ENCODE data around the gene HHIPL1. TPM values are rescaled to one million over a fixed set of nuclear protein-coding genes. Genes with fewer than 3 reads are reported as not detected.

The HHIPL1 gene
- total RNA-seq, 1 experiment from 2014 or later = 0.06 TPM

DNA sequence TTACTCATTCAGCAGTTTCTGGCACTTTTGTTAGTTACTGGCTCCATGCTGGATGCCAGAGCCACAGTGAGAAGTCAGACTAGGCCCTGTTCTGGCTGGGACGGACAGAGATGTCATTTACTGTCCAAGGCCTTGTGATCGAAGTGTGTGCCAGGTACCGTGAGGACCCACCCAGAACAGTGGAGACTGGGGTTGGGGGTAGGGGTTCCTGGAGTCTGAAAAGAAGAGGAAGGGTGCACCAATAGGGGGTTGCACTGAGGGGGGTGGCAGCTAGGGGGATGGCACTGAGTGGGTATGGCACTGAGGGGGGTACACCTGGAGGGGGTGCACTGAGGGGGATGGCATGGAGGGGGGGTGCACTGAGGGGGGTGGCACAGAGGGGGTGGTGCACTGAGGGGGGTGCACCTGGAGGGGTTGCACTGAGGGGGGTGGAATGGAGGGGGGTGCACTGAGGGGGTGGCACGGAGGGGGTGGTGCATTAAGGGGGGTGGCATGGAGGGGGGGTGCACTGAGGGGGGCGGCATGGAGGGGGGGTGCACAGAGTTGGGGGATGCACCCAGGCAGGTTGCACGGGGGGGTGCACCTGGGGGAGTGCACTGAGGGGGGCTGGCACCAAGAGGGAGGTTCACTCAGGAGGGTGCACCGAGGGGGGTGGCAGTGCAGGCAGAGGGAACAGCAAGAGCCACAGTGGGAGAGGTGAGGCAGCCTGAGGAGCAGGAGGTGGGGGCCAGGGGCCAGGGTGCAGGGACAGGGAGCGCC lies 28.6 kb downstream of the HHIPL1 start:
- BruUV-seq (replicated peaks) = no TSS peak
- ChIA-PET CTCF (no interaction called here), POLR2A (ENCODE audit: low non-redundant PET) (no interaction called here)
- no peaks in the 10 kb centered on the region for H3K27me3 ChIP-seq (replicated peaks; ENCODE audit: insufficient read depth, low read depth, low read length, poor library complexity)
- no peak overlapping the region for H3K4me3 ChIP-seq (ENCODE audit: low read depth, low read length, poor library complexity, severe bottlenecking)
- TF ChIP-seq, protein P1, sequence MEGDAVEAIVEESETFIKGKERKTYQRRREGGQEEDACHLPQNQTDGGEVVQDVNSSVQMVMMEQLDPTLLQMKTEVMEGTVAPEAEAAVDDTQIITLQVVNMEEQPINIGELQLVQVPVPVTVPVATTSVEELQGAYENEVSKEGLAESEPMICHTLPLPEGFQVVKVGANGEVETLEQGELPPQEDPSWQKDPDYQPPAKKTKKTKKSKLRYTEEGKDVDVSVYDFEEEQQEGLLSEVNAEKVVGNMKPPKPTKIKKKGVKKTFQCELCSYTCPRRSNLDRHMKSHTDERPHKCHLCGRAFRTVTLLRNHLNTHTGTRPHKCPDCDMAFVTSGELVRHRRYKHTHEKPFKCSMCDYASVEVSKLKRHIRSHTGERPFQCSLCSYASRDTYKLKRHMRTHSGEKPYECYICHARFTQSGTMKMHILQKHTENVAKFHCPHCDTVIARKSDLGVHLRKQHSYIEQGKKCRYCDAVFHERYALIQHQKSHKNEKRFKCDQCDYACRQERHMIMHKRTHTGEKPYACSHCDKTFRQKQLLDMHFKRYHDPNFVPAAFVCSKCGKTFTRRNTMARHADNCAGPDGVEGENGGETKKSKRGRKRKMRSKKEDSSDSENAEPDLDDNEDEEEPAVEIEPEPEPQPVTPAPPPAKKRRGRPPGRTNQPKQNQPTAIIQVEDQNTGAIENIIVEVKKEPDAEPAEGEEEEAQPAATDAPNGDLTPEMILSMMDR (conservative IDR thresholded peaks at IDR 0.05; ENCODE audit: low read depth, low read length) = no peak
- no peak for TF ChIP-seq EZH2 (IDR thresholded peaks at IDR 0.05; ENCODE audit: borderline replicate concordance, low read depth, low read length, poor library complexity, severe bottlenecking)
- H3K36me3 ChIP-seq (ENCODE audit: insufficient read depth, low read length, poor library complexity, severe bottlenecking) = no peaks in the 10 kb centered on the region
- H3K27ac ChIP-seq (ENCODE audit: low read depth, low read length, poor library complexity, severe bottlenecking) = no peak overlapping the region
- no peak for DNase-seq (ENCODE audit: low spot score)
- peaks cover 16% of the 10 kb centered on the region for H3K4me1 ChIP-seq (ENCODE audit: insufficient read depth, low read length, poor library complexity, severe bottlenecking)
- intact Hi-C loops (cut with micrococcal nuclease; ENCODE audit: unreplicated experiment) = no loop called here
- H3K9me3 ChIP-seq (ENCODE audit: low read depth, low read length, poor library complexity, severe bottlenecking) = peaks cover 12% of the 10 kb centered on the region

DNA sequence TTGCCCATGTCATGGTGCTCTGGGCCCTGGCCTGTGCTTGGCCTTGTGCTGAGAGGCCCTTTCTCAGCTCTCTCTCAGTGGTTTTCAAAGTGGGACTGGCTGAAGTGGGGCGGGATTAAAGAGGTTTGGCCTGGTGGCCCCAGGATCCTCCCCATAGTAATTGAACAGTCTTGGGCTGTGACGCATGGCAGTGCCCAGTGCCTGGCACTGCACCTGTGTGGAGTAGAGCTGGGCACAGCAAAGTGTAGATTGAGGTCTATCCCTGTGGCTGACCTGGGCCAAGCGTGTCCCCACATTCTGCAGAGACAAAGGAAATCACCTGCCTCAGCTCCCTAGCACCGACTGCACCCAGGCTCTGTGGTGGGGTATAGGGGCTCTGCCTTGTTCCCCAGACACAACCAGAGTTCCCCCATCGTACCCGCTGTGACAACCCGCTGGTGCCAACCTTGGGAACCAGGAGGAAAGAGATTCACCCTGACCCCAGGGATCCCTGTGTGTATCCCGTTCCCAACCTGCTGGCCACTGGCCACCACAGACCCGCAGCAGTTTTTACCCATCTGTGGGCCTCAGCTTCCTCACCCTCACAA lies 29.2 kb downstream of the HHIPL1 start:
- H3K4me3 ChIP-seq (ENCODE audit: low read depth, low read length, poor library complexity, severe bottlenecking) = no peak overlapping the region
- POLR2A ChIA-PET (ENCODE audit: low non-redundant PET) = no interaction called here
- CTCF ChIA-PET = no interaction called here
- no peaks in the 10 kb centered on the region for H3K36me3 ChIP-seq (ENCODE audit: insufficient read depth, low read length, poor library complexity, severe bottlenecking)
- H3K27ac ChIP-seq (ENCODE audit: low read depth, low read length, poor library complexity, severe bottlenecking) = no peak overlapping the region
- H3K9me3 ChIP-seq (ENCODE audit: low read depth, low read length, poor library complexity, severe bottlenecking) = peaks cover 18% of the 10 kb centered on the region
- BruUV-seq (replicated peaks) = no TSS peak
- H3K4me1 ChIP-seq (ENCODE audit: insufficient read depth, low read length, poor library complexity, severe bottlenecking) = peaks cover 16% of the 10 kb centered on the region
- H3K27me3 ChIP-seq (replicated peaks; ENCODE audit: insufficient read depth, low read depth, low read length, poor library complexity) = no peaks in the 10 kb centered on the region
- intact Hi-C loops (cut with micrococcal nuclease; ENCODE audit: unreplicated experiment) = no loop called here
- DNase-seq (ENCODE audit: low spot score) = no peak
- TF ChIP-seq, protein P1 (conservative IDR thresholded peaks at IDR 0.05; ENCODE audit: low read depth, low read length) = no peak

DNA sequence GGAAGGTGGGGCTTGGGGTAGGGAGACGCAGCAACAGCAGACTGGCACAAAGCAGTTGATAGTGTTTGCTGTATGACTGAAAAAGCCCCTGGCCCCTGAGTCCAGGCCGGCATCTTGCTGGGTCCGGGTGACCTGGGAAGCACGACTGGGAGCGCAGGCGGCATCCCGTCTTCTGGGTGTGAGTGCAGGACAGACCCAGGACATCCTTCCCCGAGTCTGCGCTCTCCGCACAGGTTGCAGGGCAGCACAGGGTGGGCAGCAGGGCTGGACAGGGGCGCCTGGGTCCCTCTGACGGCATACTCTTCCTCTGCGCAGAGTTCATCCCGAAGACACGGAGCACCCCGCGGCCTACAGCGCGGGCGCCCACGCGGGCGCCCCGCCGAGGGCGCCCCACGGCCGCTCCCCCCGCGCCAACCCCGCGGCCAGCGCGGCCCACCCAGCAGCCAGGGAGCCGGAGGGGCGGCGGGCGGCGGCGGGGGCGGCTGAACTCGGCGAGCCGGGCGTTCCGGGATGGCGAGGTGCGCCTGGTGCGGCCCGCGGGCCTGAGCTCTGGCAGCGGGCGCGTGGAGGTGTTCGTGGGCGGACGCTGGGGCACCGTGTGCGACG lies 29.9 kb downstream of the HHIPL1 start:
- POLR2A ChIA-PET (ENCODE audit: low non-redundant PET) = no interaction called here
- peaks cover 16% of the 10 kb centered on the region for H3K4me1 ChIP-seq (ENCODE audit: insufficient read depth, low read length, poor library complexity, severe bottlenecking)
- no peak overlapping the region for H3K27ac ChIP-seq (ENCODE audit: low read depth, low read length, poor library complexity, severe bottlenecking)
- intact Hi-C loops (cut with micrococcal nuclease; ENCODE audit: unreplicated experiment) = no loop called here
- H3K36me3 ChIP-seq (ENCODE audit: insufficient read depth, low read length, poor library complexity, severe bottlenecking) = no peaks in the 10 kb centered on the region
- CTCF ChIA-PET = no interaction called here
- H3K9me3 ChIP-seq (ENCODE audit: low read depth, low read length, poor library complexity, severe bottlenecking) = peaks cover 19% of the 10 kb centered on the region
- no peak for TF ChIP-seq EZH2 (IDR thresholded peaks at IDR 0.05; ENCODE audit: borderline replicate concordance, low read depth, low read length, poor library complexity, severe bottlenecking)
- TF ChIP-seq, protein P1 (conservative IDR thresholded peaks at IDR 0.05; ENCODE audit: low read depth, low read length) = no peak
- no peaks in the 10 kb centered on the region for H3K27me3 ChIP-seq (replicated peaks; ENCODE audit: insufficient read depth, low read depth, low read length, poor library complexity)
- no peak for DNase-seq (ENCODE audit: low spot score)
- no peak overlapping the region for H3K4me3 ChIP-seq (ENCODE audit: low read depth, low read length, poor library complexity, severe bottlenecking)
- no TSS peak for BruUV-seq (replicated peaks)

Measured in A673 (cell line).